ENCODE results near the gene SUMO2.
"Not testable (repeated sequence)": the region's sequence is repeated elsewhere in the genome, so short reads cannot be mapped to it uniquely, and the experiment has no call there.

Gene SUMO2

GRCh38 chr17:75182569-75183436 lies at the start of gene SUMO2:
SUMO2 (minus strand) TSS chr17:75182959; CDS start chr17:75182834, 125 bp downstream.
- DNase-seq (ENCODE audit: extremely low read depth in 1 of 2, low read depth in 1 of 2): peak; percentile 86 to 91

- DNase-seq (ENCODE audit: extremely low read depth in 1 of 2, low read depth in 1 of 2): no peak
These were observed 49.1 kb upstream of the SUMO2 start for GRCh38 chr17:75231741-75232464.

GRCh38 chr17:75231071-75231470 lies 48.3 kb upstream of the SUMO2 start:
- DNase-seq (ENCODE audit: extremely low read depth in 1 of 2, low read depth in 1 of 2): no peak

GRCh38 chr17:75228847-75229246 lies 46.1 kb upstream of the SUMO2 start:
- no peak for DNase-seq (ENCODE audit: extremely low read depth in 1 of 2, low read depth in 1 of 2)

- no peak for DNase-seq (ENCODE audit: extremely low read depth in 1 of 2, low read depth in 1 of 2)
These were observed 45.5 kb upstream of the SUMO2 start for GRCh38 chr17:75228305-75228704.

GRCh38 chr17:75227729-75228128 lies 45.0 kb upstream of the SUMO2 start:
- DNase-seq (ENCODE audit: extremely low read depth in 1 of 2, low read depth in 1 of 2): no peak

GRCh38 chr17:75225016-75225415 lies 42.3 kb upstream of the SUMO2 start:
- no peak for DNase-seq (ENCODE audit: extremely low read depth in 1 of 2, low read depth in 1 of 2)

- DNase-seq (ENCODE audit: extremely low read depth in 1 of 2, low read depth in 1 of 2): no peak
These were observed 37.1 kb upstream of the SUMO2 start for GRCh38 chr17:75219815-75220214.

- no peak for DNase-seq (ENCODE audit: extremely low read depth in 1 of 2, low read depth in 1 of 2)
These were observed 35.4 kb upstream of the SUMO2 start for GRCh38 chr17:75218131-75218530.

- no peak for DNase-seq (ENCODE audit: extremely low read depth in 1 of 2, low read depth in 1 of 2)
These were observed 26.3 kb upstream of the SUMO2 start for GRCh38 chr17:75209061-75209460.

GRCh38 chr17:75208161-75208560 lies 25.4 kb upstream of the SUMO2 start:
- DNase-seq (ENCODE audit: extremely low read depth in 1 of 2, low read depth in 1 of 2): no peak

GRCh38 chr17:75207760-75208159 lies 25.0 kb upstream of the SUMO2 start:
- no peak for DNase-seq (ENCODE audit: extremely low read depth in 1 of 2, low read depth in 1 of 2)

GRCh38 chr17:75207050-75207407 lies 24.3 kb upstream of the SUMO2 start:
- not testable (repeated sequence) for DNase-seq (ENCODE audit: extremely low read depth in 1 of 2, low read depth in 1 of 2)

- DNase-seq (ENCODE audit: extremely low read depth in 1 of 2, low read depth in 1 of 2): no peak
These were observed 23.0 kb upstream of the SUMO2 start for GRCh38 chr17:75205793-75206163.

- peak; percentile 84 to 92 for DNase-seq (ENCODE audit: extremely low read depth in 1 of 2, low read depth in 1 of 2)
These were observed 22.5 kb upstream of the SUMO2 start, which contains the start of gene NUP85 for GRCh38 chr17:75205037-75205792. NUP85 (plus strand) TSS chr17:75205679; CDS start chr17:75205762, 83 bp downstream.

- DNase-seq (ENCODE audit: extremely low read depth in 1 of 2, low read depth in 1 of 2): no peak
These were observed 17.3 kb upstream of the SUMO2 start for GRCh38 chr17:75199886-75200618.

- no peak for DNase-seq (ENCODE audit: extremely low read depth in 1 of 2, low read depth in 1 of 2)
These were observed 12.1 kb upstream of the SUMO2 start for GRCh38 chr17:75194879-75195278.

GRCh38 chr17:75191584-75191983 lies 8.8 kb upstream of the SUMO2 start:
- no peak for DNase-seq (ENCODE audit: extremely low read depth in 1 of 2, low read depth in 1 of 2)

GRCh38 chr17:75188614-75189013 lies 5.9 kb upstream of the SUMO2 start:
- no peak for DNase-seq (ENCODE audit: extremely low read depth in 1 of 2, low read depth in 1 of 2)

- DNase-seq (ENCODE audit: extremely low read depth in 1 of 2, low read depth in 1 of 2): no peak
These were observed 1.5 kb upstream of the SUMO2 start for GRCh38 chr17:75183999-75184884.

Measured in activated CD8-positive, alpha-beta memory T cell treated with anti-CD3 and anti-CD28 coated beads for 1 hour (primary cell).